ENCODE results near the gene ANKS1B.
"Not testable (repeated sequence)": the region's sequence is repeated elsewhere in the genome, so short reads cannot be mapped to it uniquely, and the experiment has no call there.

The ANKS1B gene

GRCh38 chr12:99686142-99686541 lies 298.6 kb downstream of the ANKS1B start:
- no peak for DNase-seq

GRCh38 chr12:99680276-99680675 lies 304.5 kb downstream of the ANKS1B start:
- DNase-seq, result no peak

- peak; percentile 10 for DNase-seq
Observed at GRCh38 chr12:99670635-99671034, 314.1 kb downstream of the ANKS1B start.

- no peak for DNase-seq
Observed at GRCh38 chr12:99658671-99659349, 325.9 kb downstream of the ANKS1B start.

- DNase-seq, result no peak
Observed at GRCh38 chr12:99649551-99649950, 335.2 kb downstream of the ANKS1B start.

GRCh38 chr12:99648183-99648582 lies 336.6 kb downstream of the ANKS1B start:
- DNase-seq, result no peak

GRCh38 chr12:99647453-99647852 lies 337.3 kb downstream of the ANKS1B start, which contains the start of gene GARIN6:
Gene GARIN6, plus strand, starts transcription at chr12:99647753. Its CDS starts 422 bp downstream, at chr12:99648175.
- no peak for DNase-seq

GRCh38 chr12:99644629-99645028 lies 340.1 kb downstream of the ANKS1B start:
- DNase-seq, result no peak

- no peak for DNase-seq
Observed at GRCh38 chr12:99627459-99627858, 357.3 kb downstream of the ANKS1B start.

GRCh38 chr12:99624591-99624990 lies 360.1 kb downstream of the ANKS1B start:
- not testable (repeated sequence) for DNase-seq

- DNase-seq, result no peak
Observed at GRCh38 chr12:99620159-99620479, 364.6 kb downstream of the ANKS1B start.

GRCh38 chr12:99619389-99620158 lies 365.2 kb downstream of the ANKS1B start:
- peak; percentile 41 for DNase-seq

GRCh38 chr12:99618657-99619056 lies 366.1 kb downstream of the ANKS1B start:
- DNase-seq, result peak; percentile 41

GRCh38 chr12:99611599-99611998 lies 373.1 kb downstream of the ANKS1B start:
- DNase-seq, result peak; percentile 61

GRCh38 chr12:99611117-99611516 lies 373.6 kb downstream of the ANKS1B start:
- peak; percentile 60 for DNase-seq

- no peak for DNase-seq
Observed at GRCh38 chr12:99609455-99610181, 375.1 kb downstream of the ANKS1B start.

GRCh38 chr12:99600388-99600787 lies 384.3 kb downstream of the ANKS1B start:
- DNase-seq, result no peak

- no peak for DNase-seq
Observed at GRCh38 chr12:99598785-99599184, 386.0 kb downstream of the ANKS1B start.

GRCh38 chr12:99596762-99597161 lies 388.0 kb downstream of the ANKS1B start:
- no peak for DNase-seq

- not testable (repeated sequence) for DNase-seq
Observed at GRCh38 chr12:99577125-99577524, 407.6 kb downstream of the ANKS1B start.

GRCh38 chr12:99573980-99574379 lies 410.8 kb downstream of the ANKS1B start:
- DNase-seq, result no peak

- DNase-seq, result no peak
Observed at GRCh38 chr12:99567072-99567471, 417.7 kb downstream of the ANKS1B start.

GRCh38 chr12:99558109-99558508 lies 426.6 kb downstream of the ANKS1B start:
- DNase-seq, result no peak

- no peak for DNase-seq
Observed at GRCh38 chr12:99553461-99553860, 431.3 kb downstream of the ANKS1B start.
